Naive thymus-derived CD4-positive, alpha-beta T cell (primary cell): ENCODE measurements around the gene ZNF385B. TPM values are rescaled to one million over a fixed set of nuclear protein-coding genes. Genes with fewer than 3 reads are reported as not detected.

Experiments
- ATAC-seq: fragments of 150-1000 bp; cut with Tn5 transposase; 2 replicates; pipeline ENCODE4 v1.10.0; 2021; ENCODE audit warnings: mild to moderate bottlenecking, moderate library complexity
- CTCF ChIA-PET: fragments of 350-600 bp; sonication (Branson Sonifier 250); formaldehyde crosslinking; loops from one replicate; lab custom pipeline; 2021; ENCODE audit warnings: antibody characterized with exemption; lab: Charles Lee
- POLR2A ChIA-PET: fragments of 350-600 bp; sonication (Branson Sonifier 250); formaldehyde crosslinking; loops from one replicate; lab custom pipeline; 2021; ENCODE audit warnings: antibody characterized with exemption, inconsistent platforms; lab: Charles Lee
- DNase-seq, 9 donors: peaks; one replicate each; pipeline versions ENCODE4 v3.0.0 to v3.0.0-alpha.2; 2020 to 2022; ENCODE audit warnings: mixed read lengths in 1 of 9
- H3K27ac ChIP-seq: one replicate; pipeline ENCODE4 v1.7.0; 2013; ENCODE audit warnings: mild to moderate bottlenecking, low read depth, low read length, moderate library complexity
- H3K27me3 ChIP-seq, 2 donors: one replicate each; pipeline ENCODE4 v1.7.0; 2013; ENCODE audit warnings: low read length in 2 of 2, mild to moderate bottlenecking in 2 of 2, moderate library complexity in 2 of 2; ENCODE audit not compliant: control insufficient read depth in 2 of 2, insufficient read depth in 2 of 2
- H3K36me3 ChIP-seq, 3 experiments: 1 replicate in 2 of 3; 2 replicates in 1 of 3; pipeline ENCODE4 v1.7.0; 2013; ENCODE audit warnings: low read length in 3 of 3, mild to moderate bottlenecking in 3 of 3, moderate library complexity in 1 of 3; ENCODE audit not compliant: insufficient read depth in 3 of 3, control insufficient read depth in 2 of 3
- H3K4me1 ChIP-seq, 2 donors: one replicate each; pipeline ENCODE4 v1.7.0; 2013; ENCODE audit warnings: low read length in 2 of 2, mild to moderate bottlenecking in 2 of 2, moderate library complexity in 1 of 2; ENCODE audit not compliant: control insufficient read depth in 2 of 2, insufficient read depth in 2 of 2
- H3K4me3 ChIP-seq: 2 replicates; pipeline ENCODE4 v1.7.0; 2013; ENCODE audit warnings: mild to moderate bottlenecking, low read length
- H3K9me3 ChIP-seq, 3 experiments: 1 replicate in 2 of 3; 2 replicates in 1 of 3; pipeline ENCODE4 v1.7.0; 2013; ENCODE audit warnings: low read length in 3 of 3; ENCODE audit not compliant: control insufficient read depth in 2 of 3
- H3K27ac Mint-ChIP-seq, 9 donors: one replicate each; pipeline ENCODE4 v1.8.0; 2020 to 2022; ENCODE audit warnings: mixed read lengths in 9 of 9, mild to moderate bottlenecking in 8 of 9, moderate library complexity in 5 of 9, inconsistent platforms in 2 of 9
- H3K27me3 Mint-ChIP-seq, 5 donors: one replicate each; pipeline ENCODE4 v1.8.0; 2021 to 2022; ENCODE audit warnings: mixed read lengths in 5 of 5, mild to moderate bottlenecking in 1 of 5
- H3K36me3 Mint-ChIP-seq, 5 donors: one replicate each; pipeline ENCODE4 v1.8.0; 2020 to 2022; ENCODE audit warnings: mixed read lengths in 5 of 5, mild to moderate bottlenecking in 3 of 5, inconsistent platforms in 1 of 5
- H3K4me1 Mint-ChIP-seq, 7 donors: one replicate each; pipeline ENCODE4 v1.8.0; 2020 to 2022; ENCODE audit warnings: mixed read lengths in 7 of 7, mild to moderate bottlenecking in 3 of 7, inconsistent platforms in 1 of 7
- H3K4me3 Mint-ChIP-seq, 10 donors: one replicate each; pipeline ENCODE4 v1.8.0; 2020 to 2022; ENCODE audit warnings: mild to moderate bottlenecking in 10 of 10, mixed read lengths in 10 of 10, moderate library complexity in 6 of 10, inconsistent platforms in 2 of 10
- H3K9me3 Mint-ChIP-seq, 11 donors: one replicate each; pipeline ENCODE4 v1.8.0; 2020 to 2022; ENCODE audit warnings: mixed read lengths in 11 of 11, mild to moderate bottlenecking in 4 of 11, inconsistent platforms in 1 of 11, moderate library complexity in 1 of 11
- intact Hi-C, 2 donors: fragments of 100-400 bp; cut with micrococcal nuclease; formaldehyde crosslinking; loops; one replicate each; pipeline ENCODE4 v1.15.1; 2023
- polyA plus RNA-seq, 2 donors: library from polyadenylated mRNA; unstranded; fragments of 300-500 nt; fragmentation: Illumina TruSeq; gene quantifications; one replicate each; pipeline ENCODE4 v1.2.3, GENCODE V29; 2021
- total RNA-seq, 6 experiments: library from RNA in 5 of 6; stranded (reverse) in 5 of 6; gene quantifications; 1 replicate in 5 of 6; 2 replicates in 1 of 6; pipeline ENCODE4 v1.2.3 and lab custom pipeline; 2021 to 2026

ZNF385B gene
- total and polyA plus RNA-seq, 7 experiments from 2014 or later, result not detected

DNA sequence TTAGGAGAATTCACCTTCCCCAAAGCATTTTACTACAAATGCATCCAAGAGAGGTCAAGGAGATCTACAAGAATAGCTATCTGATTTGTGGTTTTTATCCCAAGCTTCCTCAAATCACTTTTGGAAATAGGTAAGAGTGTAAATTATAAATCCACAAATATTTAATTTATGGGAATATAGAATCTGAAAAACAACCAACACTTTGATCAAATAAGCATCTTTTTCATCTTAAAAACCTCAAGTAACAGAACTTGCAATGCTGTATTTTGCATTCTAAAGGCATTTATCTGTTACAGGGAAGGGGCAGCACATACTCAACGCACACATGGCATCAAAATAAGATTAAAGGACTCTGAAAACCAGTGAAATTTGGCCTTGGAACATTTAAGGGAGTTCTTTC, 1.9 kb downstream of the ZNF385B start:
- Histone ChIP-seq H3K27ac (no peak overlapping the region), H3K4me3 (no peak overlapping the region), H3K36me3 (no peaks in the 10 kb centered on the region), H3K9me3 (no peaks in the 10 kb centered on the region), H3K27me3 (peaks cover 5 to 10% of the 10 kb centered on the region in 2 donors), H3K4me1 (no peaks in the 10 kb centered on the region)
- Mint-ChIP-seq H3K27me3 (peaks cover 66 to 76% (median 75%) of the 10 kb centered on the region in 5 donors), H3K4me3 (peak overlapping the region in 2 of 10 donors; percentile 37 to 40), H3K4me1 (peaks cover 4 to 15% (median 13%) of the 10 kb centered on the region in 7 donors), H3K36me3 (no peaks in the 10 kb centered on the region), H3K27ac (no peak overlapping the region), H3K9me3 (peaks cover 0 to 4% (median 0%) of the 10 kb centered on the region in 11 donors)
- intact Hi-C loops, result no loop called here
- ChIA-PET POLR2A (no interaction called here), CTCF (no interaction called here)
- DNase-seq, result no peak
- no peak for ATAC-seq

DNA sequence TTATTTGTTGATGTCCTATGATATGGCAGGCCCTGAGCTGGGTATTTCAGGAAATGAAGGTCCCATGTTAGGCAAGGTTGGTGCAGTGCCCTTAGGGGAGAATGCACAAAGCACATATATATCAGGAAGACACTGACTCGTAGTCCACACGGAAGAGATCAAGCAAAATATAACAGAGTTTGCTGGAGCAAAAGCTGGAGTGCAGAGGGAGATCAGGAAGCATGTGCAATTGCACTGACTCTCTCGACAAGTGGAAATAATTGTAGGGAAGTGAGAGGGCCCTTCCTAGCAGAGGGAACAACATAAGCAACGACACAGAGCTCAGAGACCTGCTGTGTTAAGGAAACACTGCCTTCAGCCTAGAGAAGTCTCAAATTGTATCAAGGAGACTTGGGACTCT, 4.2 kb downstream of the ZNF385B start:
- POLR2A ChIA-PET, result no interaction called here
- CTCF ChIA-PET, result no interaction called here
- no peak overlapping the region for H3K27ac ChIP-seq
- Mint-ChIP-seq H3K27me3 (peaks cover 48 to 67% (median 55%) of the 10 kb centered on the region in 5 donors), H3K36me3 (no peaks in the 10 kb centered on the region), H3K4me1 (peaks cover 4 to 15% (median 9%) of the 10 kb centered on the region in 7 donors), H3K27ac (no peak overlapping the region), H3K4me3 (no peak overlapping the region), H3K9me3 (peaks cover 0 to 3% (median 0%) of the 10 kb centered on the region in 11 donors)
- H3K9me3 ChIP-seq, result no peaks in the 10 kb centered on the region
- no peak for ATAC-seq
- H3K27me3 ChIP-seq, result peaks cover 1 to 8% of the 10 kb centered on the region in 2 donors
- no peak for DNase-seq
- H3K4me1 ChIP-seq, result no peaks in the 10 kb centered on the region
- intact Hi-C loops, result no loop called here
- no peak overlapping the region for H3K4me3 ChIP-seq
- H3K36me3 ChIP-seq, result no peaks in the 10 kb centered on the region

DNA sequence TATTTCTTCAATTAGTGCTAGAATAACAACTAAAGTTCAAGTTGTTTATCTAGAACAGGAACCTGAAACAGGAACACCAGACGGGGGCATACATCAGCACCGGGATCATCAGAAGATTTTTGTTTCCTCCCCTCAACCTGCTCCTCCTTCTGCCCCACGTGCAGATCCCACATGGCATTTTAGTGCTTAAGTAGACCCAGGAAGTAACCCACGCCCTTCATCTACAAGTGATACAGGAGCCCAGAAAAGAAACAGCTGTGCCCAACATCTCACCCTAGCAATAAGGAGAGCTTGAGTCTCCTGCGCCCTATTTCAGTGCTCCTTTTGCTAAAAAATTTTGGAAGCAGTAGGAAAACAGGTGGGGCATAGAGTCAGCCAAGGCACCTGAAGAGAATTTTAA, 5.2 kb downstream of the ZNF385B start:
- intact Hi-C loops, result no loop called here
- H3K36me3 Mint-ChIP-seq, result no peaks in the 10 kb centered on the region
- Histone ChIP-seq H3K27me3 (peaks cover 0 to 6% of the 10 kb centered on the region in 2 donors), H3K4me1 (no peaks in the 10 kb centered on the region), H3K27ac (no peak overlapping the region), H3K4me3 (no peak overlapping the region), H3K9me3 (no peaks in the 10 kb centered on the region), H3K36me3 (no peaks in the 10 kb centered on the region)
- peaks cover 43 to 63% (median 49%) of the 10 kb centered on the region in 5 donors for H3K27me3 Mint-ChIP-seq
- no peak overlapping the region for H3K27ac Mint-ChIP-seq
- DNase-seq (no peak), ATAC-seq (no peak)
- ChIA-PET CTCF (no interaction called here), POLR2A (no interaction called here)
- no peak overlapping the region for H3K4me3 Mint-ChIP-seq
- H3K9me3 Mint-ChIP-seq, result peaks cover 0 to 2% (median 0%) of the 10 kb centered on the region in 11 donors
- H3K4me1 Mint-ChIP-seq, result peaks cover 0 to 9% (median 8%) of the 10 kb centered on the region in 7 donors

DNA sequence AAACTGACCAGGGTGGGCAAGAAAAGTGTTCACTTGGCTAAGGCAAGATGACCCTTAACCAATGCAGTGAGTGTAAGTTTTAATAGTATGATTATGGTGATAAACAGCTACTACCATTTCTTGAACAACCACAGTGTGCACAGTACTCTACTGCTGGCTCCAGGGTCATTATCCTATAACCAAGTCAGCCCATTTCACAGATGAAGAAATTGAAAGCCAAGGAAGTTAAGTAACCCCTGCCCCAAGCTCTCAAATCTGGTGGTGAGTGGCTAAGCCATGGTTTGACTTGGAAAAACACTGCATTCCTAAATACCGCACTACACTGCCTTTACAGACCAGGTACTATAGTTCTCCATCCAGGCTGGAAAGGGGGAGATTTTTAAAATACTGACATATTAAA, 5.7 kb downstream of the ZNF385B start:
- H3K4me1 ChIP-seq, result no peaks in the 10 kb centered on the region
- peaks cover 44 to 62% (median 49%) of the 10 kb centered on the region in 5 donors for H3K27me3 Mint-ChIP-seq
- peaks cover 0 to 6% of the 10 kb centered on the region in 2 donors for H3K27me3 ChIP-seq
- peaks cover 0 to 9% (median 8%) of the 10 kb centered on the region in 7 donors for H3K4me1 Mint-ChIP-seq
- DNase-seq (no peak), ATAC-seq (no peak)
- ChIA-PET CTCF (no interaction called here), POLR2A (no interaction called here)
- no peak overlapping the region for H3K4me3 Mint-ChIP-seq
- no peaks in the 10 kb centered on the region for H3K36me3 ChIP-seq
- H3K27ac ChIP-seq, result no peak overlapping the region
- H3K36me3 Mint-ChIP-seq, result no peaks in the 10 kb centered on the region
- H3K9me3 Mint-ChIP-seq, result peaks cover 0 to 2% (median 0%) of the 10 kb centered on the region in 11 donors
- intact Hi-C loops, result no loop called here
- no peak overlapping the region for H3K27ac Mint-ChIP-seq
- no peak overlapping the region for H3K4me3 ChIP-seq
- H3K9me3 ChIP-seq, result no peaks in the 10 kb centered on the region

DNA sequence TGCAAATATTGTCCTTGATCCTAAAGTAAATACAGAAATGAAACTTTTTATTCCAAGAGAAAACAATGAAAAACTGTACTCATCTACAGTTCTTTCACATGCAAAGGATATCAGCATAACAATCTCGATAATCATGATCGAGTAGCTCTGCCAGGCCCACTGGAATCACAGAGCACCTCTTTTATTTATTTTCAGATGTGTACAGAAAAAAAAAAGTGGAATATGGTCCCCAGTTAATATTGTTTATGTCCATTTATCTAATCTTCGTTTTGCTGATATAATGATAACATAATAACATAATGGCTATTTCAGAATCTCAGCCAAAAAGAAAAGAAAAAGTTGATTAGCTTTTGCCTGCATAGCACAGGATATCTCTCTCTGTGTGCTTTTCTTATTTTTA, 6.5 kb downstream of the ZNF385B start:
- ChIA-PET CTCF (no interaction called here), POLR2A (no interaction called here)
- no peaks in the 10 kb centered on the region for H3K36me3 Mint-ChIP-seq
- DNase-seq (no peak), ATAC-seq (no peak)
- Histone ChIP-seq H3K27me3 (peaks cover 0 to 6% of the 10 kb centered on the region in 2 donors), H3K4me1 (no peaks in the 10 kb centered on the region), H3K36me3 (no peaks in the 10 kb centered on the region), H3K27ac (no peak overlapping the region), H3K9me3 (no peaks in the 10 kb centered on the region), H3K4me3 (no peak overlapping the region)
- no peaks in the 10 kb centered on the region for H3K9me3 Mint-ChIP-seq
- no peak overlapping the region for H3K27ac Mint-ChIP-seq
- intact Hi-C loops, result no loop called here
- H3K4me1 Mint-ChIP-seq, result peaks cover 0 to 2% (median 1%) of the 10 kb centered on the region in 7 donors
- H3K27me3 Mint-ChIP-seq, result peaks cover 39 to 59% (median 41%) of the 10 kb centered on the region in 5 donors
- no peak overlapping the region for H3K4me3 Mint-ChIP-seq

DNA sequence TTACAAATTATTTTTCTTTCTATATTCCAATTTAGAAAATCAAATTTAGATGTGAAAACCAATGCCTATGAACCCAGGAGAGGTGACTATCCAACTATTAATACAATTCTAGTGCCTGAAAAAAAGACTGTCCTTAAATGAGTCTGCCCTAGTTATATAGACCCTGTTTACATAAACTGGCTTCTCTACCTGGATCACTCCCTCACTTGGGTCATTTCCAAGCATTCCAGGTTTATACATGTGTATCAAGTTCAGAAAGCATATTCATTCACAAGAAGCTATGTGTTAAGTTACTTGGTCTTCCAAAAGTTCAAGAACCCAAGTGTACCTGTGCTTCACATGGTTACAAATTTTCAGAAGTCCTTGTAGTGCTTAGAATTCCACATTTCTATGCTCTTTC, 8.3 kb downstream of the ZNF385B start:
- H3K27me3 ChIP-seq, result no peaks in the 10 kb centered on the region
- peaks cover 24 to 47% (median 27%) of the 10 kb centered on the region in 5 donors for H3K27me3 Mint-ChIP-seq
- H3K4me3 ChIP-seq, result no peak overlapping the region
- ATAC-seq (no peak), DNase-seq (no peak)
- intact Hi-C loops, result no loop called here
- CTCF ChIA-PET, result no interaction called here
- H3K9me3 ChIP-seq, result no peaks in the 10 kb centered on the region
- H3K9me3 Mint-ChIP-seq, result no peaks in the 10 kb centered on the region
- POLR2A ChIA-PET, result no interaction called here
- no peaks in the 10 kb centered on the region for H3K4me1 ChIP-seq
- no peaks in the 10 kb centered on the region for H3K36me3 ChIP-seq
- no peaks in the 10 kb centered on the region for H3K4me1 Mint-ChIP-seq
- H3K4me3 Mint-ChIP-seq, result no peak overlapping the region
- H3K36me3 Mint-ChIP-seq, result no peaks in the 10 kb centered on the region
- H3K27ac ChIP-seq, result no peak overlapping the region
- H3K27ac Mint-ChIP-seq, result no peak overlapping the region

DNA sequence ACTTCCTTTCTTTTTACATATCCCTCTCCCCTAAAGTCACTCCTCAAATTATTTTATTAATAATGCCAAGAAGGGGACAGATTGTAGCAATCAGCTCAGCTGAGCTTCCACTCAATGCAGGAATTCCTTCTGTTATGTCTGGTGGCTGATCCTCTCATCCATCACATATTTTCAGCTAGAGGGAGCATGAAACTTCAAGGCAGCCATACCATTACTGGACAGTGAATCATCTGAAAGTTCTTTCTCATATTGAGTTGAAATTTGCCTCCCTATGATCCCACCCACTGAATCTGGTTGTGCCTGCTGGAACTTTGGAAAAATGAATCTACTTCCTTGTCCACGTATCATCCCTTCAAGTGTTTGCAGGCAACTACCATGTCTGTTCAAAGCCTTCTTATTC, 11.2 kb downstream of the ZNF385B start:
- no peak overlapping the region for H3K4me3 ChIP-seq
- H3K36me3 Mint-ChIP-seq, result no peaks in the 10 kb centered on the region
- POLR2A ChIA-PET, result no interaction called here
- no peak for DNase-seq
- H3K27ac ChIP-seq, result no peak overlapping the region
- no peak overlapping the region for H3K27ac Mint-ChIP-seq
- no peaks in the 10 kb centered on the region for H3K4me1 Mint-ChIP-seq
- H3K4me3 Mint-ChIP-seq, result no peak overlapping the region
- intact Hi-C loops, result no loop called here
- H3K27me3 ChIP-seq, result no peaks in the 10 kb centered on the region
- H3K36me3 ChIP-seq, result no peaks in the 10 kb centered on the region
- CTCF ChIA-PET, result no interaction called here
- no peaks in the 10 kb centered on the region for H3K4me1 ChIP-seq
- peaks cover 7 to 27% (median 24%) of the 10 kb centered on the region in 5 donors for H3K27me3 Mint-ChIP-seq
- ATAC-seq, result no peak
- H3K9me3 ChIP-seq, result no peaks in the 10 kb centered on the region
- H3K9me3 Mint-ChIP-seq, result peaks cover 0 to 2% (median 0%) of the 10 kb centered on the region in 11 donors
